Type B pancreatic cell (in vitro differentiated cells): ENCODE data around the gene ATG4D. TPM values are rescaled to one million over a fixed set of nuclear protein-coding genes. Genes with fewer than 3 reads are reported as not detected.
"Not testable (repeated sequence)": the region's sequence is repeated elsewhere in the genome, so short reads cannot be mapped to it uniquely, and the experiment has no call there.

ENCODE experiments used
- DNase-seq: peaks from one replicate; pipeline ENCODE4 v3.0.0; 2021; ENCODE audit warnings: mixed read lengths; ENCODE audit not compliant: unreplicated experiment; ENCODE audit errors: extremely low spot score
- H3K27ac Mint-ChIP-seq: 2 replicates; pipeline ENCODE4 v1.8.0; 2021; ENCODE audit warnings: mild to moderate bottlenecking, mixed read lengths
- H3K27me3 Mint-ChIP-seq: 2 replicates; pipeline ENCODE4 v1.8.0; 2021; ENCODE audit warnings: mixed read lengths
- H3K36me3 Mint-ChIP-seq: 2 replicates; pipeline ENCODE4 v1.8.0; 2021; ENCODE audit warnings: mixed read lengths
- H3K4me1 Mint-ChIP-seq: one replicate; pipeline ENCODE4 v1.8.0; 2021; ENCODE audit warnings: mixed read lengths; ENCODE audit not compliant: unreplicated experiment
- H3K4me3 Mint-ChIP-seq: 2 replicates; pipeline ENCODE4 v1.8.0; 2021; ENCODE audit warnings: mild to moderate bottlenecking, mixed read lengths
- H3K9me3 Mint-ChIP-seq: 2 replicates; pipeline ENCODE4 v1.8.0; 2021; ENCODE audit warnings: mixed read lengths
- CTCF ChIP-seq: fragments of 200-600 bp; sonication (generic); conservative IDR thresholded peaks from 2 replicates; pipeline ENCODE4 v1.5.0; 2021; ENCODE audit warnings: antibody characterized with exemption, mild to moderate bottlenecking
- total RNA-seq: library from RNA; stranded (reverse); gene quantifications from 2 replicates; pipeline ENCODE4 v1.2.1, GENCODE V29; 2021; ENCODE audit warnings: low replicate concordance

ATG4D gene
- total RNA-seq, 1 donor from 2014 or later = 44.6 TPM

- Mint-ChIP-seq H3K27ac (peak within 1 kb of the TSS; percentile 88), H3K36me3 (no peaks in the 10 kb centered on the region), H3K9me3 (no peaks in the 10 kb centered on the region), H3K4me3 (peak within 1 kb of the TSS; percentile 88), H3K4me1 (peaks cover 45% of the 10 kb centered on the region), H3K27me3 (no peaks in the 10 kb centered on the region)
- peak; percentile 100 for DNase-seq
- TF ChIP-seq CTCF = peak; percentile 50
Observed at GRCh38 chr19:10568826-10569651, 25.3 kb downstream of the ATG4D start, which contains the start of gene CDKN2D. Gene CDKN2D (minus strand): TSS chr19:10568979. CDS start chr19:10568653, 326 bp downstream.

- peaks cover 13% of the 10 kb centered on the region for H3K4me1 Mint-ChIP-seq
- not testable (repeated sequence) for DNase-seq, H3K27me3 Mint-ChIP-seq, H3K36me3 Mint-ChIP-seq, H3K4me3 Mint-ChIP-seq, H3K9me3 Mint-ChIP-seq, H3K27ac Mint-ChIP-seq
Observed at GRCh38 chr19:10573793-10574192, 30.1 kb downstream of the ATG4D start.

GRCh38 chr19:10574462-10574861 is 30.8 kb downstream of the ATG4D start:
- H3K27me3 Mint-ChIP-seq = no peaks in the 10 kb centered on the region
- DNase-seq = no peak
- no peaks in the 10 kb centered on the region for H3K9me3 Mint-ChIP-seq
- no peaks in the 10 kb centered on the region for H3K36me3 Mint-ChIP-seq
- H3K27ac Mint-ChIP-seq = peak overlapping the region; percentile 35
- peaks cover 7% of the 10 kb centered on the region for H3K4me1 Mint-ChIP-seq
- TF ChIP-seq CTCF = no peak
- no peak overlapping the region for H3K4me3 Mint-ChIP-seq

- no peak for TF ChIP-seq CTCF
- H3K4me3 Mint-ChIP-seq = no peak overlapping the region
- no peaks in the 10 kb centered on the region for H3K9me3 Mint-ChIP-seq
- no peak overlapping the region for H3K27ac Mint-ChIP-seq
- no peak for DNase-seq
- H3K4me1 Mint-ChIP-seq = peaks cover 6% of the 10 kb centered on the region
- H3K27me3 Mint-ChIP-seq = no peaks in the 10 kb centered on the region
- H3K36me3 Mint-ChIP-seq = no peaks in the 10 kb centered on the region
Observed at GRCh38 chr19:10575011-10575716, 31.5 kb downstream of the ATG4D start.

GRCh38 chr19:10577951-10578350 is 34.2 kb downstream of the ATG4D start:
- H3K27me3 Mint-ChIP-seq = no peaks in the 10 kb centered on the region
- no peak overlapping the region for H3K4me3 Mint-ChIP-seq
- no peaks in the 10 kb centered on the region for H3K9me3 Mint-ChIP-seq
- no peak for TF ChIP-seq CTCF
- H3K36me3 Mint-ChIP-seq = peaks cover 5% of the 10 kb centered on the region
- H3K27ac Mint-ChIP-seq = no peak overlapping the region
- peaks cover 6% of the 10 kb centered on the region for H3K4me1 Mint-ChIP-seq
- DNase-seq = no peak
